ENCODE results near the gene ARNT2. TPM values are rescaled to one million over a fixed set of nuclear protein-coding genes. Genes with fewer than 3 reads are reported as not detected.

ARNT2 gene
- total and polyA plus RNA-seq, 12 donors: 0.71 to 6.7 (median 4.0) TPM

- peak in 3 of 8 donors; percentile 28 to 65 (median 42) for ATAC-seq
- DNase-seq: no peak
- TF ChIP-seq, protein P1, sequence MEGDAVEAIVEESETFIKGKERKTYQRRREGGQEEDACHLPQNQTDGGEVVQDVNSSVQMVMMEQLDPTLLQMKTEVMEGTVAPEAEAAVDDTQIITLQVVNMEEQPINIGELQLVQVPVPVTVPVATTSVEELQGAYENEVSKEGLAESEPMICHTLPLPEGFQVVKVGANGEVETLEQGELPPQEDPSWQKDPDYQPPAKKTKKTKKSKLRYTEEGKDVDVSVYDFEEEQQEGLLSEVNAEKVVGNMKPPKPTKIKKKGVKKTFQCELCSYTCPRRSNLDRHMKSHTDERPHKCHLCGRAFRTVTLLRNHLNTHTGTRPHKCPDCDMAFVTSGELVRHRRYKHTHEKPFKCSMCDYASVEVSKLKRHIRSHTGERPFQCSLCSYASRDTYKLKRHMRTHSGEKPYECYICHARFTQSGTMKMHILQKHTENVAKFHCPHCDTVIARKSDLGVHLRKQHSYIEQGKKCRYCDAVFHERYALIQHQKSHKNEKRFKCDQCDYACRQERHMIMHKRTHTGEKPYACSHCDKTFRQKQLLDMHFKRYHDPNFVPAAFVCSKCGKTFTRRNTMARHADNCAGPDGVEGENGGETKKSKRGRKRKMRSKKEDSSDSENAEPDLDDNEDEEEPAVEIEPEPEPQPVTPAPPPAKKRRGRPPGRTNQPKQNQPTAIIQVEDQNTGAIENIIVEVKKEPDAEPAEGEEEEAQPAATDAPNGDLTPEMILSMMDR (IDR thresholded peaks at IDR 0.05): no peak
- no peak overlapping the region for H3K4me3 ChIP-seq
- H3K27ac ChIP-seq: no peak overlapping the region
- H3K27me3 ChIP-seq: no peaks in the 10 kb centered on the region
- WGBS, 2 donors: 89 to 92% methylated on average over 5 of the region's 5 CpGs
- H3K36me3 ChIP-seq: no peaks in the 10 kb centered on the region
- peaks cover 0 to 43% (median 21%) of the 10 kb centered on the region in 9 donors for H3K4me1 ChIP-seq
- intact Hi-C loops (cut with DNase I): no loop called here
- H3K9me3 ChIP-seq: no peaks in the 10 kb centered on the region
These were observed 123.8 kb downstream of the ARNT2 start for GRCh38 chr15:80527961-80528360.

DNA sequence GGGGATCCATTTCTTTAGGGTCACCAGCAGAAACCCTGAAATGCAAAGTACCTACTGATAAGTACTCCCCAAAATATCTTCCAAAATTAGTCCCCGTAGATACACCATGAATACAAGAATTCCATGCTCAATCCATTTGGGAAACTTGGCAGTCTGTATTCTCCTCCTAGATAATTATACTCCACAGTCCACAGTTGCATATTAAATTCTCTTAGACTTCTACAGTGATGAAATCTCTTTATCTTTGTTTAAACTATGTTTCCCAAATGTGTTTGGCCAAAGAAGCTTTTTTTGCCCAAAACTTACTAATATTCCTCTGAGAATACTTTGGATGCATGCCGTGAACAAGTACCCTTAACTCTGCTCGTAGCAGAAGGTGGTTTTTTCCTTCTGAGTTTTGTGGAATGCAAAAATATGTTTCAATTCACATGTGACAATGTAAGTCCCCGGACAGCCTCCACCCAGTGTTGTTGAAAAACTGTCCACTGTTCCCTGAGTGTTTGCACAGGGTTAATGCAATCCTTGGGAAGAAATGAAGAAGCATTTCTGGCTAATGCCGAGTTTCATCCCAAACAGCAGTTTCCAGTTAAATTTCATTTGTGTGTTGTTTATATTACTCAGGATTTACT, 126.7 kb downstream of the ARNT2 start:
- 59 to 69% methylated on average over 5 of the region's 5 CpGs for WGBS, 2 donors
- H3K9me3 ChIP-seq: peaks cover 0 to 10% (median 0%) of the 10 kb centered on the region in 11 donors
- H3K27ac ChIP-seq: peak overlapping the region in 1 of 10 donors; percentile 6
- TF ChIP-seq, protein P1 (IDR thresholded peaks at IDR 0.05): no peak
- H3K4me3 ChIP-seq: no peak overlapping the region
- no peaks in the 10 kb centered on the region for H3K36me3 ChIP-seq
- ATAC-seq (peak in 1 of 8 donors; percentile 34), DNase-seq (no peak)
- H3K27me3 ChIP-seq: no peaks in the 10 kb centered on the region
- H3K4me1 ChIP-seq: peaks cover 0 to 40% (median 21%) of the 10 kb centered on the region in 9 donors
- intact Hi-C loops (cut with DNase I): no loop called here

DNA sequence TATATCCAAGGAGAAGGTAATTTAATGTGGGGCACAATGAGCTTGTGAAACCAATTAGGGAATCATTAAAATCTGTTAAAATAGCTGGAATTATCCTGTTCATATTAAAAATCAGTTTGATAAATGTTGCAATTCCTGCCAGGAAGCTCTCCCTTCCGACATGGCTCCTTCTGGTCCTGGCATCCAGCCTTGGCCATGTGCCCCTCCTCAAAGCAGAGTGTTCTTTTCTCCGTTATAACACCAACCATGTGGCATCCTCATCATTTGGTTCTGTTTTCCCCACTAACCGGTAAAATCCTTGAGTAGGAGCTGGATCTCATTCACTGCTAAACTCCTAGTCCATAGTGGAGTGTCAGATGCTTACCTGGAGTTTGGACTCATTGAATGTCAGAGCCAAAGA, 127.2 kb downstream of the ARNT2 start:
- ATAC-seq (no peak), DNase-seq (no peak)
- intact Hi-C loops (cut with DNase I): no loop called here
- Histone ChIP-seq H3K4me3 (no peak overlapping the region), H3K36me3 (no peaks in the 10 kb centered on the region), H3K27me3 (no peaks in the 10 kb centered on the region), H3K27ac (peak overlapping the region in 1 of 10 donors; percentile 6), H3K9me3 (peaks cover 0 to 10% (median 0%) of the 10 kb centered on the region in 11 donors), H3K4me1 (peaks cover 0 to 35% (median 16%) of the 10 kb centered on the region in 9 donors)
- WGBS, 2 donors: 25 to 38% methylated on average over 3 of the region's 3 CpGs
- TF ChIP-seq, protein P1 (IDR thresholded peaks at IDR 0.05): no peak

- no peak overlapping the region for H3K4me3 ChIP-seq
- DNase-seq (no peak), ATAC-seq (peak in 5 of 8 donors; percentile 37 to 53 (median 42))
- 29 to 35% methylated on average over 7 of the region's 7 CpGs for WGBS, 2 donors
- TF ChIP-seq, protein P1 (IDR thresholded peaks at IDR 0.05): no peak
- peaks cover 0 to 10% (median 0%) of the 10 kb centered on the region in 11 donors for H3K9me3 ChIP-seq
- intact Hi-C loops (cut with DNase I): no loop called here
- peak overlapping the region in 1 of 10 donors; percentile 6 for H3K27ac ChIP-seq
- no peaks in the 10 kb centered on the region for H3K27me3 ChIP-seq
- H3K4me1 ChIP-seq: peaks cover 0 to 31% (median 12%) of the 10 kb centered on the region in 9 donors
- no peaks in the 10 kb centered on the region for H3K36me3 ChIP-seq
These were observed 127.6 kb downstream of the ARNT2 start for GRCh38 chr15:80531796-80532195.
